DMS79 (cell line): ENCODE results near the gene NPR3.

Experiments used
- DNase-seq: peaks from one replicate; lab custom pipeline; 2025; lab: John Stamatoyannopoulos, UW

NPR3 gene

GRCh38 chr5:32712481-32713360 is 1.6 kb downstream of the NPR3 start:
- DNase-seq = no peak

GRCh38 chr5:32713361-32713769 is 2.2 kb downstream of the NPR3 start:
- no peak for DNase-seq

GRCh38 chr5:32713770-32714381 is 2.8 kb downstream of the NPR3 start:
- DNase-seq = no peak

GRCh38 chr5:32714836-32715235 is 3.7 kb downstream of the NPR3 start:
- DNase-seq = no peak

GRCh38 chr5:32720300-32720699 is 9.2 kb downstream of the NPR3 start:
- DNase-seq = no peak

- DNase-seq = no peak
These were observed 10.5 kb downstream of the NPR3 start for GRCh38 chr5:32721626-32722025.

- DNase-seq = no peak
These were observed 11.8 kb downstream of the NPR3 start for GRCh38 chr5:32722957-32723356.

- no peak for DNase-seq
These were observed 13.4 kb downstream of the NPR3 start for GRCh38 chr5:32724526-32724925.

- no peak for DNase-seq
These were observed 15.0 kb downstream of the NPR3 start for GRCh38 chr5:32726086-32726557.

GRCh38 chr5:32729651-32730050 is 18.5 kb downstream of the NPR3 start:
- no peak for DNase-seq

GRCh38 chr5:32733590-32734340 is 22.6 kb downstream of the NPR3 start:
- no peak for DNase-seq

- DNase-seq = no peak
These were observed 23.8 kb downstream of the NPR3 start for GRCh38 chr5:32734827-32735378.

GRCh38 chr5:32735512-32735911 is 24.4 kb downstream of the NPR3 start:
- DNase-seq = no peak

- no peak for DNase-seq
These were observed 25.7 kb downstream of the NPR3 start for GRCh38 chr5:32736842-32737241.

- DNase-seq = no peak
These were observed 29.5 kb downstream of the NPR3 start for GRCh38 chr5:32740651-32741050.

GRCh38 chr5:32745317-32745716 is 34.2 kb downstream of the NPR3 start:
- DNase-seq = no peak

GRCh38 chr5:32752411-32752810 is 41.3 kb downstream of the NPR3 start:
- DNase-seq = no peak

- no peak for DNase-seq
These were observed 41.9 kb downstream of the NPR3 start for GRCh38 chr5:32753051-32753450.

- DNase-seq = no peak
These were observed 42.6 kb downstream of the NPR3 start for GRCh38 chr5:32753765-32754164.

- DNase-seq = no peak
These were observed 43.2 kb downstream of the NPR3 start for GRCh38 chr5:32754284-32754683.

- no peak for DNase-seq
These were observed 49.0 kb downstream of the NPR3 start for GRCh38 chr5:32760091-32760509.

- no peak for DNase-seq
These were observed 54.1 kb downstream of the NPR3 start for GRCh38 chr5:32765266-32765665.
